GM12878 (cell line): Measurements from ENCODE around the gene VPS45. TPM values are rescaled to one million over a fixed set of nuclear protein-coding genes. Genes with fewer than 3 reads are reported as not detected.

ENCODE experiments used
- ATAC-seq: fragments of 200-7000 bp; cut with Tn5 transposase; 3 replicates; pipeline ENCODE4 v1.9.1; 2020; ENCODE audit warnings: mild to moderate bottlenecking, moderate library complexity
- BruUV-seq: library from RNA; stranded (reverse); fragments of 400-500 nt; replicated peaks from 2 replicates; lab custom pipeline; 2021; lab: Mats Ljungman, UMichigan
- CTCF ChIA-PET: fragments of 300-600 bp; sonication (Branson Sonifier 250); formaldehyde crosslinking; extraction: SDS; loops from one replicate; lab custom pipeline; 2021; ENCODE audit warnings: inconsistent platforms; lab: Yijun Ruan, JAX
- POLR2A ChIA-PET: fragments of 350-600 bp; formaldehyde crosslinking; extraction: SDS; loops from one replicate; lab custom pipeline; 2021; ENCODE audit warnings: inconsistent platforms; lab: Charles Lee
- RAD21 ChIA-PET: fragments of 300-600 bp; sonication (Branson Sonifier 250); formaldehyde crosslinking; loops from one replicate; lab custom pipeline; 2023; ENCODE audit warnings: antibody characterized with exemption; ENCODE audit not compliant: unreplicated experiment; lab: Charles Lee
- SMC1A ChIA-PET: fragments of 300-600 bp; sonication (Branson Sonifier 250); formaldehyde crosslinking; loops from one replicate; lab custom pipeline; 2023; ENCODE audit not compliant: unreplicated experiment, uncharacterized antibody; lab: Charles Lee
- DNase-seq: peaks from one replicate; pipeline ENCODE4 v3.0.0-alpha.2; 2011; ENCODE audit warnings: low read depth, low spot score
- FAIRE-seq: peaks from 3 replicates; lab custom pipeline; 2011; peaks lifted over from hg19 to GRCh38; lab: Jason Lieb, UNC
- H2AFZ ChIP-seq: 2 replicates; pipeline ENCODE4 v1.6.0; 2011; ENCODE audit warnings: low read depth, low read length, control low read depth; ENCODE audit not compliant: control insufficient read depth
- H3K27ac ChIP-seq: 2 replicates; pipeline ENCODE4 v1.5.1; 2011; ENCODE audit warnings: control low read depth; ENCODE audit not compliant: control insufficient read depth, insufficient read depth
- H3K27me3 ChIP-seq, 2 experiments: replicated peaks in 1 of 2; 2 replicates each; pipeline versions ENCODE4 v1.6.0 to v1.6.1; 2011; ENCODE audit warnings: low read length in 1 of 2; ENCODE audit not compliant: control insufficient read depth in 2 of 2, insufficient read depth in 2 of 2
- H3K36me3 ChIP-seq, 2 experiments: 2 replicates each; pipeline ENCODE4 v1.5.1; 2011; ENCODE audit warnings: low read length in 1 of 2; ENCODE audit not compliant: control insufficient read depth in 2 of 2, insufficient read depth in 2 of 2
- H3K4me1 ChIP-seq: 2 replicates; pipeline ENCODE4 v1.6.1; 2011; ENCODE audit warnings: mild to moderate bottlenecking, low read length, moderate library complexity, mixed read lengths; ENCODE audit not compliant: control insufficient read depth, insufficient read depth
- H3K4me2 ChIP-seq: 2 replicates; pipeline ENCODE4 v1.6.0; 2011; ENCODE audit warnings: control low read depth; ENCODE audit not compliant: control insufficient read depth, insufficient read depth
- H3K4me3 ChIP-seq: fragments of 200-600 bp; sonication (generic); 2 replicates; pipeline ENCODE4 v1.5.1; 2016
- H3K79me2 ChIP-seq: 2 replicates; pipeline ENCODE4 v1.6.0; 2011; ENCODE audit warnings: low read length; ENCODE audit not compliant: control insufficient read depth, insufficient read depth
- H3K9ac ChIP-seq: 2 replicates; pipeline ENCODE4 v1.8.0; 2011; ENCODE audit warnings: low read length, control low read depth, mixed read lengths; ENCODE audit not compliant: control insufficient read depth, insufficient read depth
- H3K9me3 ChIP-seq: replicated peaks from 3 replicates; pipeline ENCODE4 v1.5.1; 2011; ENCODE audit warnings: mild to moderate bottlenecking, low read length; ENCODE audit not compliant: control insufficient read depth, insufficient read depth
- H4K20me1 ChIP-seq: 2 replicates; pipeline ENCODE4 v1.6.0; 2011; ENCODE audit not compliant: control insufficient read depth, insufficient read depth
- NFIC ChIP-seq: IDR thresholded peaks from 2 replicates; pipeline ENCODE4 v1.6.1; 2012; ENCODE audit warnings: low read depth, mild to moderate bottlenecking, inconsistent platforms, low read length, moderate library complexity
- SMC3 ChIP-seq: IDR thresholded peaks from 2 replicates; pipeline ENCODE4 v1.6.1; 2011; ENCODE audit warnings: low read length, improper control_type of control experiment, borderline replicate concordance
- SUZ12 ChIP-seq: fragments of 200-600 bp; sonication (generic); IDR thresholded peaks from one replicate; pipeline ENCODE4 v1.6.1; 2018; ENCODE audit warnings: antibody characterized with exemption, mild to moderate bottlenecking; ENCODE audit not compliant: unreplicated experiment
- WGBS: methylation state at CpG from one replicate; pipeline ENCODE4 v1.1.6; 2016; ENCODE audit warnings: low lambda C conversion rate; ENCODE audit not compliant: insufficient replicate concordance, insufficient coverage; ENCODE audit errors: missing lambda C conversion rate; 5-methylcytosine and 5-hydroxymethylcytosine counted together
- in situ Hi-C: fragments of 300-500 bp; cut with MboI; formaldehyde crosslinking; loops from 9 replicates; pipeline ENCODE4 v1.14.3; 2018; ENCODE audit warnings: mixed read lengths
- intact Hi-C: fragments of 100-400 bp; cut with micrococcal nuclease; formaldehyde crosslinking; loops from one replicate; pipeline ENCODE4 v1.14.2; 2022; ENCODE audit not compliant: unreplicated experiment
- polyA plus RNA-seq, 11 experiments: library from polyadenylated mRNA; depleted of rRNA in 4 of 11; unstranded in 6 of 11; stranded (reverse) in 5 of 11; fragments of >200 nt; fragmentation: Nextera tagmentation in 4 of 11; fragmentation: Illumina TruSeq in 1 of 11; extraction: Ambion mirVana in 4 of 11; extraction: Trizol in 1 of 11; gene quantifications; 1 replicate in 1 of 11; 2 replicates in 10 of 11; pipeline versions ENCODE4 v1.2.1 to v1.2.3, GENCODE V29; 2011 to 2016; ENCODE audit warnings: inconsistent platforms in 2 of 11, missing spikeins in 2 of 11, low read depth in 1 of 11
- total RNA-seq, 4 experiments: library from RNA; depleted of rRNA in 3 of 4; stranded (reverse); fragments of >200 nt in 3 of 4; fragmentation: Illumina TruSeq in 1 of 4; extraction: Trizol in 1 of 4; gene quantifications; 2 replicates each; pipeline versions ENCODE4 v1.2.1 to v1.2.3, GENCODE V29; 2013 to 2021
- TF ChIP-seq, protein P1 (sequence below): fragments of 450-650 bp; formaldehyde crosslinking; IDR thresholded peaks from 2 replicates; pipeline ENCODE4 v1.5.0; 2022; ENCODE audit warnings: mild to moderate bottlenecking, missing genetic modification characterization
- TF ChIP-seq, protein P2 (sequence below): IDR thresholded peaks from 2 replicates; pipeline ENCODE4 v1.6.1; 2011; ENCODE audit warnings: low read depth, mild to moderate bottlenecking, low read length, moderate library complexity, borderline replicate concordance; ENCODE audit errors: extremely low read depth

The VPS45 gene
- total and polyA plus RNA-seq, 10 of the 15 experiments (the other 5 are each of a cell fraction or from before 2014, with no cell fraction given) = 24.4 to 48.7 (median 34.5) TPM

DNA sequence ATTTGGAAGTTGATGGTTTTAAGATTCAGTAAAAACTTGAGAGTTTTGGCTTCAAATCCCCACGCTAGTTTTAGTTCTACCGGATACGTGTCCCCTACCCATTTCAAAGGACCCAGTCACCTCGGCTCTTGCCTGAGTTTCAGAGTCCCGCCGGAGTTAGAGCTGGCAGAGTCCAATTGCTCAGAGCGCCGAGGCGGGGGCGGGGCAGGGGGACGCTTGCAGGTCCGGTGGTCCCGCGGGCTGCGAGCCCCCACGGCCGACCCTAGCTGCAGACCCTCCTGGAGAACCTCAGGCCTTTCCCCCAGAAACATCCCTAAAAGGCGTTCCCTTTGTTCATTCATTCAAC, 765 bp upstream of the VPS45 start (continued):
- TF ChIP-seq, protein P1, sequence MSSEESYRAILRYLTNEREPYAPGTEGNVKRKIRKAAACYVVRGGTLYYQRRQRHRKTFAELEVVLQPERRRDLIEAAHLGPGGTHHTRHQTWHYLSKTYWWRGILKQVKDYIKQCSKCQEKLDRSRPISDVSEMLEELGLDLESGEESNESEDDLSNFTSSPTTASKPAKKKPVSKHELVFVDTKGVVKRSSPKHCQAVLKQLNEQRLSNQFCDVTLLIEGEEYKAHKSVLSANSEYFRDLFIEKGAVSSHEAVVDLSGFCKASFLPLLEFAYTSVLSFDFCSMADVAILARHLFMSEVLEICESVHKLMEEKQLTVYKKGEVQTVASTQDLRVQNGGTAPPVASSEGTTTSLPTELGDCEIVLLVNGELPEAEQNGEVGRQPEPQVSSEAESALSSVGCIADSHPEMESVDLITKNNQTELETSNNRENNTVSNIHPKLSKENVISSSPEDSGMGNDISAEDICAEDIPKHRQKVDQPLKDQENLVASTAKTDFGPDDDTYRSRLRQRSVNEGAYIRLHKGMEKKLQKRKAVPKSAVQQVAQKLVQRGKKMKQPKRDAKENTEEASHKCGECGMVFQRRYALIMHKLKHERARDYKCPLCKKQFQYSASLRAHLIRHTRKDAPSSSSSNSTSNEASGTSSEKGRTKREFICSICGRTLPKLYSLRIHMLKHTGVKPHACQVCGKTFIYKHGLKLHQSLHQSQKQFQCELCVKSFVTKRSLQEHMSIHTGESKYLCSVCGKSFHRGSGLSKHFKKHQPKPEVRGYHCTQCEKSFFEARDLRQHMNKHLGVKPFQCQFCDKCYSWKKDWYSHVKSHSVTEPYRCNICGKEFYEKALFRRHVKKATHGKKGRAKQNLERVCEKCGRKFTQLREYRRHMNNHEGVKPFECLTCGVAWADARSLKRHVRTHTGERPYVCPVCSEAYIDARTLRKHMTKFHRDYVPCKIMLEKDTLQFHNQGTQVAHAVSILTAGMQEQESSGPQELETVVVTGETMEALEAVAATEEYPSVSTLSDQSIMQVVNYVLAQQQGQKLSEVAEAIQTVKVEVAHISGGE (CRISPR knock-in tag) = no peak
- TF ChIP-seq SUZ12 = no peak
- TF ChIP-seq, protein P2, sequence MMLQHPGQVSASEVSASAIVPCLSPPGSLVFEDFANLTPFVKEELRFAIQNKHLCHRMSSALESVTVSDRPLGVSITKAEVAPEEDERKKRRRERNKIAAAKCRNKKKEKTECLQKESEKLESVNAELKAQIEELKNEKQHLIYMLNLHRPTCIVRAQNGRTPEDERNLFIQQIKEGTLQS = no peak

DNA sequence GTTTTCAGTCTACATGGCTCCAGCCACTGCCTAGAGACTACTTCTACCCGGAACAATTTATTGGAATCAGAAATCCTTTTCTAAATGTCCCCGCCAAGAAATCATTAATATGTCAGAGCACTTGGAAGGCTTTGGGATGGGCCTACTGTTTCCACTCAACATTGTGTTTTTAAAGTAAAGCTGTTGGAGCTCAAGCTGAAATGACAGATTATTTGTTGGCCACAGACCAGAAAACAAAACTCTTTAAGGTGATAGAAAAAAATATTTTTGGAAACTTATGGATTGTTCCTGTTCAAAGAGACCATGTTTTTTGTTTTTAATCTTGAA, 496 bp downstream of the VPS45 start:
- H3K4me1 ChIP-seq = peaks cover 9% of the 10 kb centered on the region; the same call in 1 of the 2 replicates
- H3K4me2 ChIP-seq = peak overlapping the region; percentile 72
- RAD21 ChIA-PET = interaction anchor here (0.7 to 2.5 kb wide), 12 partner anchors 10 to 166 kb away, joined by 3 to 10 read pairs (median 4); no protein-coding TSS in a partner anchor
- 0 out of 4 replicates have a peak, but pooled peaks cover 0 to 4% of the 10 kb centered on the region in 2 experiments for H3K36me3 ChIP-seq
- peak overlapping the region; percentile 98 for H2AFZ ChIP-seq
- no peaks in the 10 kb centered on the region for H4K20me1 ChIP-seq
- H3K27ac ChIP-seq = peak overlapping the region; percentile 97
- ATAC-seq (no peak), FAIRE-seq (no peak), DNase-seq (no peak)
- SMC1A ChIA-PET = interaction anchor here (0.9 to 4.9 kb wide), 12 partner anchors 13 to 180 kb away, joined by 3 to 63 read pairs (median 4); a partner anchor contains a TSS
- BruUV-seq = TSS peak; percentile 94
- 0% methylated on average over 2 of the region's 2 CpGs for WGBS
- H3K79me2 ChIP-seq = peaks cover 25% of the 10 kb centered on the region
- TF ChIP-seq SUZ12 (no peak), NFIC (no peak), SMC3 (no peak)
- in situ Hi-C loops = no loop called here
- CTCF ChIA-PET = interaction anchor here (0.9 to 14.7 kb wide), 9 partner anchors 9 to 165 kb away, joined by 3 to 577 read pairs (median 3); no protein-coding TSS in a partner anchor
- peak overlapping the region; percentile 96 for H3K9ac ChIP-seq
- intact Hi-C loops = no loop called here
- peak overlapping the region; percentile 84 for H3K4me3 ChIP-seq
- POLR2A ChIA-PET = interaction anchor here (0.9 to 3.6 kb wide), 11 partner anchors 9 to 181 kb away, joined by 3 to 21 read pairs (median 4); a partner anchor contains a TSS
- no peaks in the 10 kb centered on the region for H3K27me3 ChIP-seq
- H3K9me3 ChIP-seq = no peaks in the 10 kb centered on the region
